Measurements from ENCODE around the gene GRIN1.

The GRIN1 gene

GRCh38 chr9:137188490-137189296 lies 49.7 kb downstream of the GRIN1 start, which contains the start of the genes ANAPC2 and SSNA1:
Gene ANAPC2, minus strand, starts transcription at chr9:137188560. Its CDS starts 28 bp downstream, at chr9:137188532.
Gene SSNA1, plus strand, starts transcription at chr9:137188676. Its CDS starts 51 bp downstream, at chr9:137188727.
- Histone ChIP-seq H4K20me1 (ENCODE audit: insufficient read depth, low read length, poor library complexity, severe bottlenecking) (peaks cover 26% of the 10 kb centered on the region), H3K27me3 (ENCODE audit: insufficient read depth, low read length, poor library complexity, severe bottlenecking) (no peaks in the 10 kb centered on the region), H3K9ac (ENCODE audit: low read depth, low read length, poor library complexity, severe bottlenecking) (peak within 1 kb of the TSS; percentile 88), H3K79me2 (ENCODE audit: insufficient read depth, low read length) (peaks cover 55% of the 10 kb centered on the region), H3K4me1 (ENCODE audit: insufficient read depth, low read length, poor library complexity, severe bottlenecking) (peaks cover 20% of the 10 kb centered on the region), H2AFZ (ENCODE audit: low read length) (peak within 1 kb of the TSS; percentile 80), H3K4me2 (ENCODE audit: low read depth, low read length, poor library complexity, severe bottlenecking) (peak within 1 kb of the TSS; percentile 99), H3K9me2 (replicated peaks; ENCODE audit: low read depth, low read length) (no peaks in the 10 kb centered on the region), H3K4me3 (ENCODE audit: low read length, poor library complexity, severe bottlenecking) (peak within 1 kb of the TSS; percentile 96), H3K9me3 (ENCODE audit: insufficient read depth, low read depth, low read length) (no peaks in the 10 kb centered on the region), H3K36me3 (ENCODE audit: insufficient read depth, low read length) (peaks cover 7% of the 10 kb centered on the region; the same call in 1 of the 2 replicates), H3F3A (ENCODE audit: low read depth) (peaks cover 8% of the 10 kb centered on the region; the same call in 1 of the 2 replicates)
- no peak for TF ChIP-seq EZH2phosphoT487 (IDR thresholded peaks at IDR 0.05; ENCODE audit: borderline replicate concordance)
- TF ChIP-seq, protein P1, sequence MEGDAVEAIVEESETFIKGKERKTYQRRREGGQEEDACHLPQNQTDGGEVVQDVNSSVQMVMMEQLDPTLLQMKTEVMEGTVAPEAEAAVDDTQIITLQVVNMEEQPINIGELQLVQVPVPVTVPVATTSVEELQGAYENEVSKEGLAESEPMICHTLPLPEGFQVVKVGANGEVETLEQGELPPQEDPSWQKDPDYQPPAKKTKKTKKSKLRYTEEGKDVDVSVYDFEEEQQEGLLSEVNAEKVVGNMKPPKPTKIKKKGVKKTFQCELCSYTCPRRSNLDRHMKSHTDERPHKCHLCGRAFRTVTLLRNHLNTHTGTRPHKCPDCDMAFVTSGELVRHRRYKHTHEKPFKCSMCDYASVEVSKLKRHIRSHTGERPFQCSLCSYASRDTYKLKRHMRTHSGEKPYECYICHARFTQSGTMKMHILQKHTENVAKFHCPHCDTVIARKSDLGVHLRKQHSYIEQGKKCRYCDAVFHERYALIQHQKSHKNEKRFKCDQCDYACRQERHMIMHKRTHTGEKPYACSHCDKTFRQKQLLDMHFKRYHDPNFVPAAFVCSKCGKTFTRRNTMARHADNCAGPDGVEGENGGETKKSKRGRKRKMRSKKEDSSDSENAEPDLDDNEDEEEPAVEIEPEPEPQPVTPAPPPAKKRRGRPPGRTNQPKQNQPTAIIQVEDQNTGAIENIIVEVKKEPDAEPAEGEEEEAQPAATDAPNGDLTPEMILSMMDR (conservative IDR thresholded peaks at IDR 0.05; ENCODE audit: low read length) = peak; percentile 50

DNA sequence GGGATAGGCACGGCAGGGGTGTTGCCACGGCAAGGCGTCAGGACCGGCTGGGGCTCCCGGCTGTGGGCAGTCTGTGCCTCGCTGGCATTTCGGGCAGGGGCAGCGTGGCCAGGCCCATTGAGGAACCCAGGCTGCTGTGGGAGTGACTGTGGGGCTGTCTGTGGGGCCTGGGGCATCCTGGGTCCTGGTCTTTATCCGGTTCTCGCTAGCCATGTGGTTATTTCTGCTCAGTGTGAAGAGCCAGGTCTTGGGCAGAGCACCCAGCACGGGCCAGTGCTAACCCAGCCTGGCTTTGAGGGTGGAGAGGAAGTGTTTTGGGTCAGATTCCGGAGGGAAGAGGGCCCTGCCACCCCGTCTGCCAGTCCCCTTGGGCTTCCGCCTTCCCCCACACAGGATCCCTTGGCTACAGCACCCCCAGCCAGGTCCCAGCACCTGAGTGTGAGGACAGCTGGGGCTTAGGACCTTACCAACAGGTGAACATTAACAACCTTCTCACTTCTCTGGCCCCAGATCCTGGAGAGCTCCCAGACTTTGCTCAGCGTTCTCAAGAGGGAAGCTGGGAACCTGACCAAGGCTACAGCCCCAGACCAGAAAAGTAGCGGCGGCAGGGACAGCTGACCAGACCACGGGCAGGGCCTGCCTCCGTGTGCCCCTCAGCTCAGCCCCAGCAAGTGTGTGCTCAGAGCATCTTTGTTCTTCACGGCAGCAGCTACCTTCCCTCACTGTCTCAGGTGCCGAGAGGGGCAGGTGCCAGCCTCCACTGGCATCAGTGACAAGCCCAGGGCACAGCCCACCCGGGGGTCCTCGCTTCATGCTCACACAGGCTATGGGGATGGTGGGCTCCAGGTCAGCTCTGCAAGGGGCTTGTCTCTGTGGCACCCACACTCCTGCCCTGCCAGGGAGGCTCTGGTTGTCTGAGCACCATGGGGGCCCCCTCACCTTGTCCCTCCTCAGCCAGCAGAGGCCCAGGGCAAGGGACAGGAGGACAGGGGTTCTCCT lies 50.6 kb downstream of the GRIN1 start:
- peaks cover 8% of the 10 kb centered on the region; the same call in 1 of the 2 replicates for H3F3A ChIP-seq (ENCODE audit: low read depth)
- TF ChIP-seq, protein P1 (conservative IDR thresholded peaks at IDR 0.05; ENCODE audit: low read length) = no peak
- no peak for TF ChIP-seq EZH2phosphoT487 (IDR thresholded peaks at IDR 0.05; ENCODE audit: borderline replicate concordance)
- H3K27me3 ChIP-seq (ENCODE audit: insufficient read depth, low read length, poor library complexity, severe bottlenecking) = no peaks in the 10 kb centered on the region
- H3K4me3 ChIP-seq (ENCODE audit: low read length, poor library complexity, severe bottlenecking) = peak overlapping the region; percentile 96
- H3K4me1 ChIP-seq (ENCODE audit: insufficient read depth, low read length, poor library complexity, severe bottlenecking) = peaks cover 20% of the 10 kb centered on the region
- H2AFZ ChIP-seq (ENCODE audit: low read length) = no peak overlapping the region
- peaks cover 60% of the 10 kb centered on the region for H3K79me2 ChIP-seq (ENCODE audit: insufficient read depth, low read length)
- H3K36me3 ChIP-seq (ENCODE audit: insufficient read depth, low read length) = peaks cover 7% of the 10 kb centered on the region; the same call in 1 of the 2 replicates
- H3K4me2 ChIP-seq (ENCODE audit: low read depth, low read length, poor library complexity, severe bottlenecking) = peak overlapping the region; percentile 99
- H4K20me1 ChIP-seq (ENCODE audit: insufficient read depth, low read length, poor library complexity, severe bottlenecking) = peaks cover 26% of the 10 kb centered on the region
- no peaks in the 10 kb centered on the region for H3K9me3 ChIP-seq (ENCODE audit: insufficient read depth, low read depth, low read length)
- no peaks in the 10 kb centered on the region for H3K9me2 ChIP-seq (replicated peaks; ENCODE audit: low read depth, low read length)
- peak overlapping the region; percentile 88 for H3K9ac ChIP-seq (ENCODE audit: low read depth, low read length, poor library complexity, severe bottlenecking)

DNA sequence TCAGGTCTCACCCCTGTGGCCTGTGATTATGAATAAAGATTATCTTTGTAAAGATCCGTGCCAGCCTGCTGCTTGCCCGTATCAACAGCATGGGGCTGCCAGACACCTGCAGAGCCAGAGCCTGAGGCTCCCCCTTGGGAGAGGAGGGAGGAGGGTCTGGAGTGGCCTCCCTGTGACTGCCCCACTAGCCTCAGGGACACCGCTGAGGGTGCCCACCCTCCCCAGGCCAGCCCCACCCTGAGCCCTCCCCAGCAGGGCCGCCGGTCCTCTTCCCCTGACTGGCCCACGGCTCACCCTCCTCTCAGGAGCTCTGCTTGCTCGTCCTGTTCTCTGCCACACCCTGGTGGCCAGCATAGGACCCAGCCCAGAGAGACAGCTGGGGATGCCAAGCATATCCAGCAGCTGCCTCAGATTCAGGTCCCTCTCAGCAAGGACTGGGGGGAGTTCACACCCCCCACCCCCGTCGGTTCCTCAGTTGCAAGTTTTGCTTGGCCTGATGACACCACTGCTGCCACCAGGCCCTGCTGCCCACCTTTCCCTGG lies 51.4 kb downstream of the GRIN1 start:
- peaks cover 57% of the 10 kb centered on the region for H3K79me2 ChIP-seq (ENCODE audit: insufficient read depth, low read length)
- peak overlapping the region; percentile 99 for H3K4me2 ChIP-seq (ENCODE audit: low read depth, low read length, poor library complexity, severe bottlenecking)
- H3K9ac ChIP-seq (ENCODE audit: low read depth, low read length, poor library complexity, severe bottlenecking) = peak overlapping the region; percentile 88
- peaks cover 7% of the 10 kb centered on the region; the same call in 1 of the 2 replicates for H3K36me3 ChIP-seq (ENCODE audit: insufficient read depth, low read length)
- peaks cover 8% of the 10 kb centered on the region; the same call in 1 of the 2 replicates for H3F3A ChIP-seq (ENCODE audit: low read depth)
- peak overlapping the region; percentile 96 for H3K4me3 ChIP-seq (ENCODE audit: low read length, poor library complexity, severe bottlenecking)
- TF ChIP-seq EZH2phosphoT487 (IDR thresholded peaks at IDR 0.05; ENCODE audit: borderline replicate concordance) = no peak
- TF ChIP-seq, protein P1 (conservative IDR thresholded peaks at IDR 0.05; ENCODE audit: low read length) = peak; percentile 22; the same call in 1 of the 2 replicates
- H3K4me1 ChIP-seq (ENCODE audit: insufficient read depth, low read length, poor library complexity, severe bottlenecking) = peaks cover 20% of the 10 kb centered on the region
- H3K9me2 ChIP-seq (replicated peaks; ENCODE audit: low read depth, low read length) = no peaks in the 10 kb centered on the region
- peaks cover 26% of the 10 kb centered on the region for H4K20me1 ChIP-seq (ENCODE audit: insufficient read depth, low read length, poor library complexity, severe bottlenecking)
- H3K27me3 ChIP-seq (ENCODE audit: insufficient read depth, low read length, poor library complexity, severe bottlenecking) = no peaks in the 10 kb centered on the region
- H2AFZ ChIP-seq (ENCODE audit: low read length) = no peak overlapping the region
- H3K9me3 ChIP-seq (ENCODE audit: insufficient read depth, low read depth, low read length) = no peaks in the 10 kb centered on the region
